ENCODE data around the gene NDUFAF8.
A peak's percentile ranks its signal among the peaks of the same experiment; 100 is the strongest.
"Not testable (repeated sequence)": the region's sequence is repeated elsewhere in the genome, so short reads cannot be mapped to it uniquely, and the experiment has no call there.

NDUFAF8 gene

GRCh38 chr17:81223762-81224130 lies 15.4 kb upstream of the NDUFAF8 start:
- ATAC-seq, result no peak

GRCh38 chr17:81227630-81228029 lies 11.5 kb upstream of the NDUFAF8 start:
- not testable (repeated sequence) for ATAC-seq

GRCh38 chr17:81228420-81228819 lies 10.7 kb upstream of the NDUFAF8 start:
- no peak for ATAC-seq

- ATAC-seq, result no peak
Measured at GRCh38 chr17:81228834-81229665, 10.1 kb upstream of the NDUFAF8 start.

- no peak for ATAC-seq
Measured at GRCh38 chr17:81229666-81229920, 9.5 kb upstream of the NDUFAF8 start.

- no peak for ATAC-seq
Measured at GRCh38 chr17:81230043-81230820, 8.9 kb upstream of the NDUFAF8 start.

GRCh38 chr17:81231121-81231645 lies 7.9 kb upstream of the NDUFAF8 start:
- no peak for ATAC-seq

GRCh38 chr17:81231766-81232581 lies 7.1 kb upstream of the NDUFAF8 start:
- no peak for ATAC-seq

GRCh38 chr17:81232616-81233241 lies 6.4 kb upstream of the NDUFAF8 start:
- no peak for ATAC-seq

GRCh38 chr17:81233316-81233715 lies 5.8 kb upstream of the NDUFAF8 start:
- ATAC-seq, result no peak

GRCh38 chr17:81233811-81234505 lies 5.2 kb upstream of the NDUFAF8 start:
- no peak for ATAC-seq

- ATAC-seq, result no peak
Measured at GRCh38 chr17:81234506-81234855, 4.6 kb upstream of the NDUFAF8 start.

- ATAC-seq, result no peak
Measured at GRCh38 chr17:81234940-81235821, 3.9 kb upstream of the NDUFAF8 start.

GRCh38 chr17:81235822-81236740 lies 3.0 kb upstream of the NDUFAF8 start:
- no peak for ATAC-seq

- ATAC-seq, result no peak
Measured at GRCh38 chr17:81236784-81237183, 2.3 kb upstream of the NDUFAF8 start.

- no peak for ATAC-seq
Measured at GRCh38 chr17:81237591-81238489, 1.3 kb upstream of the NDUFAF8 start.

- ATAC-seq, result no peak
Measured at GRCh38 chr17:81238490-81238814, 666 bp upstream of the NDUFAF8 start.

GRCh38 chr17:81239714-81240555 lies 817 bp downstream of the NDUFAF8 start:
- ATAC-seq, result peak; percentile 7 to 8
